Suprapubic skin (tissue), 4 donors: ENCODE results near the gene CFAP100. TPM values are rescaled to one million over a fixed set of nuclear protein-coding genes. Genes with fewer than 3 reads are reported as not detected.

Experiments
- DNase-seq, 2 donors: peaks; one replicate each; pipeline ENCODE4 v3.0.0-alpha.2; 2019; ENCODE audit warnings: low spot score in 2 of 2
- H3K27ac ChIP-seq: fragments of 200-600 bp; sonication (generic); one replicate; pipeline ENCODE4 v1.5.1; 2019
- H3K27me3 ChIP-seq: fragments of 200-600 bp; sonication (generic); one replicate; pipeline ENCODE4 v1.5.1; 2019
- H3K36me3 ChIP-seq: fragments of 200-600 bp; sonication (generic); one replicate; pipeline ENCODE4 v1.5.1; 2019
- H3K4me1 ChIP-seq: fragments of 200-600 bp; sonication (generic); one replicate; pipeline ENCODE4 v1.5.1; 2019
- H3K4me3 ChIP-seq: fragments of 200-600 bp; sonication (generic); one replicate; pipeline ENCODE4 v1.5.1; 2019; ENCODE audit warnings: mild to moderate bottlenecking
- H3K9me3 ChIP-seq: fragments of 200-600 bp; sonication (generic); one replicate; pipeline ENCODE4 v1.5.1; 2019
- CTCF ChIP-seq, 2 donors: fragments of 200-600 bp in 1 of 2; fragments of 450-650 bp in 1 of 2; sonication (generic) in 1 of 2; IDR thresholded peaks; one replicate each; pipeline ENCODE4 v1.5.1; 2016 to 2019; ENCODE audit warnings: antibody characterized with exemption in 2 of 2, mild to moderate bottlenecking in 1 of 2, moderate library complexity in 1 of 2
- EP300 ChIP-seq: sonication (generic); formaldehyde crosslinking; IDR thresholded peaks from one replicate; pipeline ENCODE4 v1.6.1; 2017; ENCODE audit warnings: antibody characterized with exemption
- POLR2A ChIP-seq, 2 donors: fragments of 450-650 bp; IDR thresholded peaks; one replicate each; pipeline ENCODE4 v1.6.1; 2017; ENCODE audit warnings: antibody characterized with exemption in 2 of 2, mild to moderate bottlenecking in 2 of 2, moderate library complexity in 2 of 2
- POLR2AphosphoS5 ChIP-seq, 3 donors: sonication (generic); formaldehyde crosslinking; IDR thresholded peaks; one replicate each; pipeline ENCODE4 v1.6.1; 2017; ENCODE audit warnings: antibody characterized with exemption in 3 of 3
- WGBS: methylation state at CpG from one replicate; pipeline ENCODE4 v1.1.5; 2018; 5-methylcytosine and 5-hydroxymethylcytosine counted together
- total RNA-seq, 4 donors: library from RNA; depleted of rRNA; stranded (reverse); fragments of >200 nt; gene quantifications; one replicate each; pipeline ENCODE4 v1.1.0, GENCODE V29; 2016

Gene CFAP100
- total RNA-seq, 4 donors from 2014 or later: not detected

GRCh38 chr3:126449621-126450051, 54.9 kb downstream of the CFAP100 start:
- Histone ChIP-seq H3K27ac (no peak overlapping the region), H3K9me3 (no peaks in the 10 kb centered on the region), H3K4me1 (no peaks in the 10 kb centered on the region), H3K36me3 (peaks cover 68% of the 10 kb centered on the region), H3K27me3 (no peaks in the 10 kb centered on the region), H3K4me3 (no peak overlapping the region)
- TF ChIP-seq CTCF (IDR thresholded peaks at IDR 0.05) (no peak), POLR2AphosphoS5 (IDR thresholded peaks at IDR 0.05) (no peak), EP300 (no peak), POLR2A (IDR thresholded peaks at IDR 0.05) (no peak)
- 81% methylated on average over 11 of the region's 11 CpGs for WGBS
- DNase-seq: no peak

GRCh38 chr3:126450219-126450618, 55.5 kb downstream of the CFAP100 start:
- H3K36me3 ChIP-seq: peaks cover 70% of the 10 kb centered on the region
- H3K27ac ChIP-seq: no peak overlapping the region

GRCh38 chr3:126450744-126451143, 56.0 kb downstream of the CFAP100 start:
- TF ChIP-seq CTCF (IDR thresholded peaks at IDR 0.05) (no peak), EP300 (no peak)
- Histone ChIP-seq H3K27ac (no peak overlapping the region), H3K27me3 (no peaks in the 10 kb centered on the region), H3K36me3 (peaks cover 69% of the 10 kb centered on the region), H3K4me1 (no peaks in the 10 kb centered on the region), H3K9me3 (no peaks in the 10 kb centered on the region), H3K4me3 (no peak overlapping the region)
- DNase-seq: no peak
- 91% methylated on average over 3 of the region's 3 CpGs for WGBS

More at GRCh38 chr3:126450219-126450618, 55.5 kb downstream of the CFAP100 start:
- no peak for DNase-seq
- Histone ChIP-seq H3K4me3 (no peak overlapping the region), H3K9me3 (no peaks in the 10 kb centered on the region), H3K4me1 (no peaks in the 10 kb centered on the region), H3K27me3 (no peaks in the 10 kb centered on the region)
- WGBS: 70% methylated on average over 9 of the region's 9 CpGs
- TF ChIP-seq POLR2A (IDR thresholded peaks at IDR 0.05) (no peak), CTCF (IDR thresholded peaks at IDR 0.05) (no peak), POLR2AphosphoS5 (IDR thresholded peaks at IDR 0.05) (no peak), EP300 (no peak)

- 93% methylated on average over 11 of the region's 12 CpGs for WGBS
- no peak overlapping the region for H3K4me3 ChIP-seq
- no peak overlapping the region for H3K27ac ChIP-seq
- peaks cover 76% of the 10 kb centered on the region for H3K36me3 ChIP-seq
- H3K4me1 ChIP-seq: no peaks in the 10 kb centered on the region
- H3K27me3 ChIP-seq: no peaks in the 10 kb centered on the region
- no peaks in the 10 kb centered on the region for H3K9me3 ChIP-seq
- no peak for DNase-seq
- no peak for TF ChIP-seq EP300
- TF ChIP-seq CTCF (IDR thresholded peaks at IDR 0.05): no peak
Measured at GRCh38 chr3:126451511-126451910, 56.8 kb downstream of the CFAP100 start.

GRCh38 chr3:126452213-126452612, 57.5 kb downstream of the CFAP100 start:
- DNase-seq: no peak
- no peak for TF ChIP-seq POLR2A (IDR thresholded peaks at IDR 0.05)
- TF ChIP-seq EP300: no peak
- no peak for TF ChIP-seq CTCF (IDR thresholded peaks at IDR 0.05)
- TF ChIP-seq POLR2AphosphoS5 (IDR thresholded peaks at IDR 0.05): no peak
- Histone ChIP-seq H3K4me1 (no peaks in the 10 kb centered on the region), H3K9me3 (no peaks in the 10 kb centered on the region), H3K27me3 (no peaks in the 10 kb centered on the region), H3K27ac (no peak overlapping the region), H3K4me3 (no peak overlapping the region), H3K36me3 (peaks cover 83% of the 10 kb centered on the region)
- 91% methylated on average over 9 of the region's 9 CpGs for WGBS
